GM12878 (cell line): ENCODE data around the gene PRR4. TPM values are rescaled to one million over a fixed set of nuclear protein-coding genes. Genes with fewer than 3 reads are reported as not detected.

Experiments used
- ATAC-seq: fragments of 200-7000 bp; cut with Tn5 transposase; 3 replicates; pipeline ENCODE4 v1.9.1; 2020; ENCODE audit warnings: mild to moderate bottlenecking, moderate library complexity
- BruUV-seq: library from RNA; stranded (reverse); fragments of 400-500 nt; replicated peaks from 2 replicates; lab custom pipeline; 2021; lab: Mats Ljungman, UMichigan
- CTCF ChIA-PET: fragments of 300-600 bp; sonication (Branson Sonifier 250); formaldehyde crosslinking; extraction: SDS; loops from one replicate; lab custom pipeline; 2021; ENCODE audit warnings: inconsistent platforms; lab: Yijun Ruan, JAX
- POLR2A ChIA-PET: fragments of 350-600 bp; formaldehyde crosslinking; extraction: SDS; loops from one replicate; lab custom pipeline; 2021; ENCODE audit warnings: inconsistent platforms; lab: Charles Lee
- RAD21 ChIA-PET: fragments of 300-600 bp; sonication (Branson Sonifier 250); formaldehyde crosslinking; loops from one replicate; lab custom pipeline; 2023; ENCODE audit warnings: antibody characterized with exemption; ENCODE audit not compliant: unreplicated experiment; lab: Charles Lee
- SMC1A ChIA-PET: fragments of 300-600 bp; sonication (Branson Sonifier 250); formaldehyde crosslinking; loops from one replicate; lab custom pipeline; 2023; ENCODE audit not compliant: unreplicated experiment, uncharacterized antibody; lab: Charles Lee
- DNase-seq: peaks from one replicate; pipeline ENCODE4 v3.0.0-alpha.2; 2011; ENCODE audit warnings: low read depth, low spot score
- FAIRE-seq: peaks from 3 replicates; lab custom pipeline; 2011; peaks lifted over from hg19 to GRCh38; lab: Jason Lieb, UNC
- H2AFZ ChIP-seq: 2 replicates; pipeline ENCODE4 v1.6.0; 2011; ENCODE audit warnings: low read depth, low read length, control low read depth; ENCODE audit not compliant: control insufficient read depth
- H3K27ac ChIP-seq: 2 replicates; pipeline ENCODE4 v1.5.1; 2011; ENCODE audit warnings: control low read depth; ENCODE audit not compliant: control insufficient read depth, insufficient read depth
- H3K27me3 ChIP-seq, 2 experiments: replicated peaks in 1 of 2; 2 replicates each; pipeline versions ENCODE4 v1.6.0 to v1.6.1; 2011; ENCODE audit warnings: low read length in 1 of 2; ENCODE audit not compliant: control insufficient read depth in 2 of 2, insufficient read depth in 2 of 2
- H3K36me3 ChIP-seq, 2 experiments: 2 replicates each; pipeline ENCODE4 v1.5.1; 2011; ENCODE audit warnings: low read length in 1 of 2; ENCODE audit not compliant: control insufficient read depth in 2 of 2, insufficient read depth in 2 of 2
- H3K4me1 ChIP-seq: 2 replicates; pipeline ENCODE4 v1.6.1; 2011; ENCODE audit warnings: mild to moderate bottlenecking, low read length, moderate library complexity, mixed read lengths; ENCODE audit not compliant: control insufficient read depth, insufficient read depth
- H3K4me2 ChIP-seq: 2 replicates; pipeline ENCODE4 v1.6.0; 2011; ENCODE audit warnings: control low read depth; ENCODE audit not compliant: control insufficient read depth, insufficient read depth
- H3K4me3 ChIP-seq: fragments of 200-600 bp; sonication (generic); 2 replicates; pipeline ENCODE4 v1.5.1; 2016
- H3K79me2 ChIP-seq: 2 replicates; pipeline ENCODE4 v1.6.0; 2011; ENCODE audit warnings: low read length; ENCODE audit not compliant: control insufficient read depth, insufficient read depth
- H3K9ac ChIP-seq: 2 replicates; pipeline ENCODE4 v1.8.0; 2011; ENCODE audit warnings: low read length, control low read depth, mixed read lengths; ENCODE audit not compliant: control insufficient read depth, insufficient read depth
- H3K9me3 ChIP-seq: replicated peaks from 3 replicates; pipeline ENCODE4 v1.5.1; 2011; ENCODE audit warnings: mild to moderate bottlenecking, low read length; ENCODE audit not compliant: control insufficient read depth, insufficient read depth
- H4K20me1 ChIP-seq: 2 replicates; pipeline ENCODE4 v1.6.0; 2011; ENCODE audit not compliant: control insufficient read depth, insufficient read depth
- CHD1 ChIP-seq: IDR thresholded peaks from 2 replicates; pipeline ENCODE4 v1.6.1; 2012; ENCODE audit warnings: low read depth, low read length, improper control_type of control experiment
- DPF2 ChIP-seq: fragments of 450-650 bp; IDR thresholded peaks from 2 replicates; pipeline ENCODE4 v1.6.1; 2017; ENCODE audit warnings: mild to moderate bottlenecking
- HDGF ChIP-seq: fragments of 450-650 bp; IDR thresholded peaks from 2 replicates; pipeline ENCODE4 v1.6.1; 2016; ENCODE audit warnings: antibody characterized with exemption
- IKZF2 ChIP-seq, 2 experiments: fragments of 450-650 bp; IDR thresholded peaks; 2 replicates each; pipeline ENCODE4 v1.6.1; 2017; ENCODE audit warnings: mild to moderate bottlenecking in 2 of 2, moderate library complexity in 2 of 2
- IRF3 ChIP-seq: fragments of 450-650 bp; IDR thresholded peaks from 2 replicates; pipeline ENCODE4 v1.6.1; 2014; ENCODE audit warnings: mild to moderate bottlenecking
- MEF2B ChIP-seq: fragments of 450-650 bp; IDR thresholded peaks from 2 replicates; pipeline ENCODE4 v1.6.1; 2018; ENCODE audit warnings: mild to moderate bottlenecking, moderate library complexity; ENCODE audit not compliant: partially characterized antibody, poor library complexity, severe bottlenecking
- PRDM15 ChIP-seq: fragments of 450-650 bp; formaldehyde crosslinking; IDR thresholded peaks from 2 replicates; pipeline ENCODE4 v1.4.0; 2020; ENCODE audit warnings: mild to moderate bottlenecking, moderate library complexity
- RAD51 ChIP-seq: fragments of 450-650 bp; IDR thresholded peaks from 2 replicates; pipeline ENCODE4 v1.6.1; 2016; ENCODE audit warnings: moderate library complexity, mild to moderate bottlenecking, inconsistent platforms
- SREBF2 ChIP-seq: IDR thresholded peaks from 2 replicates; pipeline ENCODE4 v1.6.1; 2012; ENCODE audit warnings: mild to moderate bottlenecking, low read length
- SUZ12 ChIP-seq: fragments of 200-600 bp; sonication (generic); IDR thresholded peaks from one replicate; pipeline ENCODE4 v1.6.1; 2018; ENCODE audit warnings: antibody characterized with exemption, mild to moderate bottlenecking; ENCODE audit not compliant: unreplicated experiment
- TCF7 ChIP-seq: IDR thresholded peaks from 2 replicates; pipeline ENCODE4 v1.6.1; 2014; ENCODE audit warnings: antibody characterized with exemption, borderline replicate concordance
- ZNF592 ChIP-seq: fragments of 450-650 bp; IDR thresholded peaks from 2 replicates; pipeline ENCODE4 v1.6.1; 2017; ENCODE audit warnings: mild to moderate bottlenecking, moderate library complexity
- in situ Hi-C: fragments of 300-500 bp; cut with MboI; formaldehyde crosslinking; loops from 9 replicates; pipeline ENCODE4 v1.14.3; 2018; ENCODE audit warnings: mixed read lengths
- intact Hi-C: fragments of 100-400 bp; cut with micrococcal nuclease; formaldehyde crosslinking; loops from one replicate; pipeline ENCODE4 v1.14.2; 2022; ENCODE audit not compliant: unreplicated experiment
- polyA plus RNA-seq, 11 experiments: library from polyadenylated mRNA; depleted of rRNA in 4 of 11; unstranded in 6 of 11; stranded (reverse) in 5 of 11; fragments of >200 nt; fragmentation: Nextera tagmentation in 4 of 11; fragmentation: Illumina TruSeq in 1 of 11; extraction: Ambion mirVana in 4 of 11; extraction: Trizol in 1 of 11; gene quantifications; 1 replicate in 1 of 11; 2 replicates in 10 of 11; pipeline versions ENCODE4 v1.2.1 to v1.2.3, GENCODE V29; 2011 to 2016; ENCODE audit warnings: inconsistent platforms in 2 of 11, missing spikeins in 2 of 11, low read depth in 1 of 11
- total RNA-seq, 4 experiments: library from RNA; depleted of rRNA in 3 of 4; stranded (reverse); fragments of >200 nt in 3 of 4; fragmentation: Illumina TruSeq in 1 of 4; extraction: Trizol in 1 of 4; gene quantifications; 2 replicates each; pipeline versions ENCODE4 v1.2.1 to v1.2.3, GENCODE V29; 2013 to 2021

Gene PRR4
- total and polyA plus RNA-seq, 10 of the 15 experiments (the other 5 are each of a cell fraction or from before 2014, with no cell fraction given), result 0.85 to 5.7 (median 1.7) TPM

- TF ChIP-seq ZNF592, result no peak
- no peak for TF ChIP-seq DPF2
- TF ChIP-seq SUZ12, result no peak
- no peak for TF ChIP-seq RAD51
- TF ChIP-seq, all 136 proteins: peak for 0
These were observed 37.3 kb downstream of the PRR4 start (continued) for GRCh38 chr12:10811883-10812536.

- no peak within 1 kb of the TSS for H3K4me2 ChIP-seq
- no peaks in the 10 kb centered on the region; a peak in 1 of 4 replicates for H3K27me3 ChIP-seq
- in situ Hi-C loops (no loop called here), intact Hi-C loops (no loop called here)
- DNase-seq (no peak), FAIRE-seq (no peak), ATAC-seq (no peak)
- ChIA-PET SMC1A (interaction anchor here (0.7 to 1.6 kb wide), 3 partner anchors 11 to 416 kb away, joined by 3 read pairs; no protein-coding TSS in a partner anchor), RAD21 (interaction anchor here (1.0 kb wide), 1 partner anchor 389 kb away, joined by 3 read pairs; no protein-coding TSS in a partner anchor), POLR2A (no interaction called here), CTCF (no interaction called here)
- no peak within 1 kb of the TSS for H3K9ac ChIP-seq
- no peaks in the 10 kb centered on the region for H3K79me2 ChIP-seq
- no peak within 1 kb of the TSS for H2AFZ ChIP-seq
- no TSS peak for BruUV-seq
- H3K36me3 ChIP-seq, result no peaks in the 10 kb centered on the region
- H3K4me3 ChIP-seq, result no peak within 1 kb of the TSS
- no peaks in the 10 kb centered on the region for H3K4me1 ChIP-seq
- no peak within 1 kb of the TSS for H3K27ac ChIP-seq
- no peaks in the 10 kb centered on the region for H3K9me3 ChIP-seq
- no peaks in the 10 kb centered on the region for H4K20me1 ChIP-seq
- TF ChIP-seq IKZF2 (IDR thresholded peaks at IDR 0.05) (no peak), CHD1 (no peak), HDGF (no peak), TCF7 (no peak), SREBF2 (no peak), PRDM15 (CRISPR knock-in tag) (no peak), MEF2B (no peak), IRF3 (no peak)
These were observed 39.2 kb downstream of the PRR4 start, which contains the start of gene TAS2R9 for GRCh38 chr12:10810068-10810467. Gene TAS2R9, minus strand, starts transcription at chr12:10810168. Its CDS starts 93 bp downstream, at chr12:10810075.
